HepG2 (cell line): Measurements from ENCODE around the gene TDRD9. TPM values are rescaled to one million over a fixed set of nuclear protein-coding genes. Genes with fewer than 3 reads are reported as not detected.

Experiments
- ASH2L ChIP-seq: fragments of 300-600, 200-600 bp; sonication (generic); IDR thresholded peaks from 2 replicates; pipeline ENCODE4 v1.7.0; 2017; ENCODE audit warnings: low read depth, mild to moderate bottlenecking, moderate library complexity, mixed read lengths, low read length; ENCODE audit not compliant: insufficient read length
- ATF7-NPFF ChIP-seq: sonication (generic); formaldehyde crosslinking; IDR thresholded peaks from 2 replicates; pipeline ENCODE4 v1.8.1; 2023; ENCODE audit warnings: mild to moderate bottlenecking, low read depth, missing genetic modification reagents, moderate library complexity
- HIC2 ChIP-seq: sonication (generic); formaldehyde crosslinking; IDR thresholded peaks from 2 replicates; pipeline ENCODE4 v1.9.0; 2022; ENCODE audit warnings: low read depth, missing genetic modification reagents
- KAT7 ChIP-seq: IDR thresholded peaks from 2 replicates; pipeline ENCODE4 v1.6.1; 2018; ENCODE audit warnings: borderline replicate concordance, missing compliant biosample characterization
- KDM6A ChIP-seq: IDR thresholded peaks from 2 replicates; pipeline ENCODE4 v1.6.1; 2016; ENCODE audit warnings: low read depth
- MLLT10 ChIP-seq: sonication (generic); formaldehyde crosslinking; IDR thresholded peaks from 2 replicates; pipeline ENCODE4 v1.4.0; 2020; ENCODE audit warnings: missing genetic modification reagents
- MLXIP ChIP-seq: sonication (generic); formaldehyde crosslinking; IDR thresholded peaks from 2 replicates; pipeline ENCODE4 v1.9.0; 2021; ENCODE audit warnings: missing genetic modification reagents, borderline replicate concordance
- RFXAP ChIP-seq: sonication (generic); formaldehyde crosslinking; IDR thresholded peaks from 2 replicates; pipeline ENCODE4 v1.4.0; 2020; ENCODE audit warnings: missing genetic modification reagents, borderline replicate concordance
- RORA ChIP-seq: sonication (generic); formaldehyde crosslinking; IDR thresholded peaks from 2 replicates; pipeline ENCODE4 v1.5.0; 2020; ENCODE audit warnings: mild to moderate bottlenecking, missing genetic modification reagents, moderate library complexity
- SOX5 ChIP-seq: IDR thresholded peaks from 2 replicates; pipeline ENCODE4 v1.6.1; 2016; ENCODE audit warnings: borderline replicate concordance
- U2AF1 ChIP-seq: fragments of 200-400 bp; formaldehyde crosslinking; optimal IDR thresholded peaks from 2 replicates; pipeline ENCODE3; 2017; ENCODE audit warnings: mild to moderate bottlenecking, low read depth, low read length
- ZBTB38 ChIP-seq: sonication (generic); formaldehyde crosslinking; IDR thresholded peaks from 2 replicates; pipeline ENCODE4 v1.5.1; 2020; ENCODE audit warnings: mild to moderate bottlenecking, missing genetic modification reagents
- ZNF124 ChIP-seq: sonication (generic); formaldehyde crosslinking; IDR thresholded peaks from 2 replicates; pipeline ENCODE4 v1.4.0; 2020; ENCODE audit warnings: missing genetic modification reagents
- ZNF17 ChIP-seq: sonication (generic); formaldehyde crosslinking; IDR thresholded peaks from 2 replicates; pipeline ENCODE4 v1.5.0; 2020; ENCODE audit warnings: mild to moderate bottlenecking, missing genetic modification reagents
- ZNF296 ChIP-seq: sonication (generic); formaldehyde crosslinking; conservative IDR thresholded peaks from 2 replicates; pipeline ENCODE4 v1.5.0; 2020; ENCODE audit warnings: mild to moderate bottlenecking, missing genetic modification reagents
- ZNF3 ChIP-seq: IDR thresholded peaks from 2 replicates; pipeline ENCODE4 v1.7.0; 2017; ENCODE audit warnings: inconsistent platforms
- ZNF34 ChIP-seq: sonication (generic); formaldehyde crosslinking; IDR thresholded peaks from 2 replicates; pipeline ENCODE4 v1.4.0; 2020; ENCODE audit warnings: mild to moderate bottlenecking, missing genetic modification reagents, borderline replicate concordance
- ZNF362 ChIP-seq: sonication (generic); formaldehyde crosslinking; IDR thresholded peaks from 2 replicates; pipeline ENCODE4 v1.4.0; 2020; ENCODE audit warnings: missing genetic modification reagents, mild to moderate bottlenecking, borderline replicate concordance
- ZNF564 ChIP-seq: sonication (generic); formaldehyde crosslinking; IDR thresholded peaks from 2 replicates; pipeline ENCODE4 v1.8.1; 2023; ENCODE audit warnings: mild to moderate bottlenecking, missing genetic modification reagents
- ZNF605 ChIP-seq: sonication (generic); formaldehyde crosslinking; IDR thresholded peaks from 2 replicates; pipeline ENCODE4 v1.8.0; 2022; ENCODE audit warnings: mild to moderate bottlenecking, missing genetic modification reagents
- ZNF800 ChIP-seq: sonication (generic); formaldehyde crosslinking; IDR thresholded peaks from 2 replicates; pipeline ENCODE4 v1.4.0; 2020; ENCODE audit warnings: missing genetic modification reagents
- ZSCAN22 ChIP-seq: sonication (generic); formaldehyde crosslinking; IDR thresholded peaks from 2 replicates; pipeline ENCODE4 v1.4.0; 2020; ENCODE audit warnings: mild to moderate bottlenecking, missing genetic modification reagents
- polyA plus RNA-seq, 8 experiments: library from polyadenylated mRNA; depleted of rRNA in 3 of 8; stranded (reverse) in 7 of 8; unstranded in 1 of 8; fragments of >200 nt; fragmentation: Illumina TruSeq in 4 of 8; extraction: Trizol in 4 of 8; gene quantifications; 2 replicates each; pipeline versions ENCODE4 v1.2.1 to v1.2.3, GENCODE V29; 2011 to 2016; ENCODE audit warnings: low read depth in 4 of 8, missing spikeins in 1 of 8, mixed read lengths in 1 of 8; ENCODE audit not compliant: insufficient read depth in 1 of 8
- total RNA-seq, 5 experiments: library from RNA; depleted of rRNA; stranded (reverse); fragments of >200 nt; fragmentation: Illumina TruSeq; extraction: Trizol; gene quantifications; 2 replicates each; pipeline ENCODE4 v1.2.3, GENCODE V29; 2016; ENCODE audit warnings: low read depth in 1 of 5

The TDRD9 gene
- total and polyA plus RNA-seq, 2 of the 13 experiments (the other 11 are each of a cell fraction or from before 2014, with no cell fraction given), result not detected

- TF ChIP-seq ZNF605 (CRISPR knock-in tag) (peak; percentile 93), ZNF3 (CRISPR knock-in tag) (0 out of 2 replicates have a peak, but pooled peaks have one; percentile 27), ZBTB38 (CRISPR knock-in tag) (peak; percentile 97), ZNF564 (CRISPR knock-in tag) (peak; percentile 96), ZNF800 (CRISPR knock-in tag) (no peak), MLXIP (CRISPR knock-in tag) (peak; percentile 96; the same call in 1 of the 2 replicates), ZNF296 (peak; percentile 98), U2AF1 (no peak), HIC2 (CRISPR knock-in tag) (peak; percentile 100), ZNF34 (CRISPR knock-in tag) (no peak), SOX5 (CRISPR knock-in tag) (peak; percentile 85), ZNF362 (no peak), RORA (CRISPR knock-in tag) (no peak), ZNF17 (CRISPR knock-in tag) (no peak), MLLT10 (no peak), ASH2L (no peak), ATF7-NPFF (peak; percentile 93; the same call in 1 of the 2 replicates), RFXAP (CRISPR knock-in tag) (peak; percentile 58; the same call in 1 of the 2 replicates), ZSCAN22 (CRISPR knock-in tag) (peak; percentile 47; the same call in 1 of the 2 replicates), KAT7 (CRISPR knock-in tag) (no peak; the same call in 1 of the 2 replicates), ZNF124 (peak; percentile 66), KDM6A (peak; percentile 27; the same call in 1 of the 2 replicates)
Measured at GRCh38 chr14:103881268-103882201, 46.7 kb upstream of the TDRD9 start (continued).
